G401 (cell line): ENCODE measurements around the gene DYNC1I1. TPM values are rescaled to one million over a fixed set of nuclear protein-coding genes. Genes with fewer than 3 reads are reported as not detected.
"Not testable (repeated sequence)": the region's sequence is repeated elsewhere in the genome, so short reads cannot be mapped to it uniquely, and the experiment has no call there.

Experiments
- DNase-seq: peaks from one replicate; pipeline ENCODE4 v3.0.0-alpha.2; 2015; ENCODE audit warnings: low spot score
- in situ Hi-C: cut with HindIII; loops from 2 replicates; pipeline ENCODE4 v1.10.0; 2016; ENCODE audit warnings: low sequenced_read_pairs, mixed read lengths
- total RNA-seq: library from RNA; depleted of rRNA; stranded (reverse); fragments of >200 nt; shearing (Covaris generic); gene quantifications from 2 replicates; pipeline ENCODE4 v1.2.3, GENCODE V29; 2014

The DYNC1I1 gene
- total RNA-seq, 1 experiment from 2014 or later, result not detected

DNA sequence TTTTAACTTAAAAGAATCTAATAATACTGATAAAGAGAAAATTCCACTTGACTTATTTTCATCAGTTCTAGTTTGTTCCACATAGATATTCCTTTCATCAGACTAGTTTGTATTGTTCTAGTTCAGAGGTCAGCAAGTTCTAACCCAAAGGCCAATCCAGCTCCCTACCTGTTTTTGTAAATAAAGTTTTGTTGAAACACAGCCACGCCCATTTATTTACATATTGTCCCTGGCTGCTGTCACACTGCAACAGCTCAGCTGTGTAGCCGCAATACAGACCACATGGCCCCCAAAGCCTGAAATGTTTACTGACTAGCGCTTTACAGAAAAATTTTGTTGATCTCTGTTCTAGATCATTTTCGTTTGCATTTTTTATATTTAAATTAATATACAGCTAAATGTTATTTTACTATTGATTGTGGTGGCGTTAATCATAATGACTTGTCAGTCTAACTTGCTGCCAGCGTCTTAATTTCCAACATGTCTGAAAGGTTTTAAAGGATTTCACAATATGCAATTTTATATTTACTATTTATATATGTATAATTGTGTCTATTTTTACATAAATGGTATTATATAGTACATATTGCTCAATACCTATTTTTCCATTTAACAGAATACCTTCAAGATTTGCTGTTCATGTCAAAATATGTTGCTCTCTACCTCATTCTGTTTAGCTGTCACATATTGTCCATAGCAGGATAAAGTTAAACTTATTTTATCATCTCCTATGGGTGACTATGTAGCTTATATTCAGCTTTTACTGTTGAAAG lies 159.3 kb downstream of the DYNC1I1 start:
- no peak for DNase-seq
- in situ Hi-C loops, result no loop called here

DNA sequence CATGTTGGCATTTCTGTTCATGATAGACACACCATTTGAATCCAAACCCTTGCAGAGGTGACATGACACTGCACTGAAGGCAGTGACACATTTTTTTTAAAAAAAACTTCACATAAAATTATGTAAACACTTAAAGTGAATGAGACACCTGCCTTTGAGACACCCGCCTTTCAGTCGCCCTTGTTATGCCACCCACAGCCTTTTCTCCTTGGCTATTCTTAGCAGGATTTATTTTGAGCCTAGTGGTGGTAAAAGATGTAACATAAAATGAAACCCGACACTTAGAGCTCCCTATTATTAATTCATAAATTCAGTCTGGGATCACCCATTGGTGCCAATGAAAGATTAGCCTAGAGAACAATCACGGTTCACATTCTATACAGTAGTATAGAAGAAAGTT lies 161.3 kb downstream of the DYNC1I1 start:
- in situ Hi-C loops, result no loop called here
- no peak for DNase-seq

DNA sequence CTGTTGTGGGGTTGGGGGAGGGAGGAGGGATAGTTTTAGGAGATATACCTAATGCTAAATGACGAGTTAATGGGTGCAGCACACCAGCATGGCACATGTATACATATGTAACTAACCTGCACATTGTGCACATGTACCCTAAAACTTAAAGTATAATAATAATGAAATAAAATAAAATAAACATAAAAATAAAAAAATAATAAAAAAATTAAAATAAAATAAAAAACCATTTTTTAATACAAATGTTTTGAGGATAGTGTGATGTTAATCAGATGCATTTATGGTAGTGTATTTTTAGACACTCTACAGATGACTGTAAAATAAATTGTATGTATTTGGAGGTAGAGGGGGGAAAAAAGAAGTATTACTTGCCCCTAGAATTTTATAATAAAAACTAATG lies 172.5 kb downstream of the DYNC1I1 start:
- in situ Hi-C loops, DNase-seq: not testable (repeated sequence)

DNA sequence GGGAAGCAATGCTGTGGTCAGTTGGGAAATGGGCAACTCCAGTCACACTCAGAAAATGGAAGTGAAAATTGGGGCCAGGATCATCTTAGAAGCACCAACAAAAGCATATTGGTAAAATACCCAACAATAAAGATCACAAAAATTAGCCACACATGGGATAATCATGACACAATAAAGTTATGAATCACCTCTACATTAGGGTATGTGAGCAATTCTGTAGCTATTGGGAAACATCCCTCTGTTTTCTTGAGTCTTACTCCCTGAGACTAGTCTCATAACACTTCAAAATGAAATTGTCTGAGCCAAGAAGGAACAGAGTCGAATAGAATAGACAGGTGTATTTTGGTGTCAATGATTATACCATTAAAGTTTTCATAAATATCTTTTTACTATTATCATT lies 178.3 kb downstream of the DYNC1I1 start:
- DNase-seq, result no peak
- in situ Hi-C loops, result no loop called here

DNA sequence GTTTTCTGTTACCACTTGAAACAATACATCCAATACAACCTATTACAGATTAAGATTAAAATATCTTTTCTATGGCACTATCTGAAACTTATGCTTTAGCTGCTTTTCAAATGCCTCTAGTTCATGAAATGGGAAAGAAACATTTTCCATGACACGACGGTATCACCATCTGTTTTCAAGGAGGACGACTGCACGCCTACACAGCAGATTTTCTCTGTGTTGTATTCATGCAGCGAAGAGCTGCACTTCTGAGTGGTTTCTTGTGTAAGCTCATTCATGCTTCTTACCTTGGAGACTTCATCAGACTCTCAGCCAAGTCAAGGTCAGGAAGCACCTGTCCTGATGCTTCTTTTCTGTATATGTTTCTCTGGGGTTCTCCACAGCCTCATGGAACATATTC lies 179.2 kb downstream of the DYNC1I1 start:
- DNase-seq, result peak; percentile 53
- in situ Hi-C loops, result no loop called here

DNA sequence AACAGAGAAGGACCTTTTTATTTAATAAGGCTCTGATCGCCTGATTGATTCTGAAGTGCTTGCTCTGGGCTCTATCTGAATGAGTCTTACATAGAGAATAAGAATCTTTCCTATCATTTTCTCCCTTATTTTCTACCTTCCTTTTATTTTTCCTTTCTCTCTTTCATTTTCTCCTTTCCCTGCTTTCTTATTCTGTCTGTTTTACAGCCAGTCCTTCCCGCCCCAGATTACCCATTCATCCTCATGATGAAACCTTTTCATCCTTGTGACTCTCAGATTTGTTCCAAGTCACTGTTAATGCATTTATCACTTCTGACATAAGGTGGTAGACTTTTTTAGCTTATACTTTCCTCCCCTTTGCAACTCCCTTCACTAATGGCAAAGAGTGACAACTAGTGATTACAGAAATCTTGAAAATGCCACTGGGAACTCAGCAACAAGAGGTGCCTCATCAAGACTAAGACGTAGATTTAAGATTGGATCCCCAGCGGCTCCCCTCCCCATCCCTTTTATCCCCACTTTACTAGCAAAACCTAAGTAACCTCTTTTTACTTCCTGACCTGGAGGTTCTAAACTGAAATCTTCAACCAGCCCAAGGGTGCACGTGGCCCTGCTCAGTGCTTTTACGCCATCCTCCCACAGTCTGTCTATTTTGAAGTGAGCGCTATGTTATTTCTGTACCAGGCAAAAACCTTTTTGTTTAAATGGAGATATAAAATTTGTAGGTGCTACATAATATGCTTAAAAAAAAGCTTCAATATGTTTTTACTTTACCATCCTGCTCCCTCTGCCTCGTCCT lies 179.8 kb downstream of the DYNC1I1 start:
- DNase-seq, result no peak
- in situ Hi-C loops, result no loop called here

DNA sequence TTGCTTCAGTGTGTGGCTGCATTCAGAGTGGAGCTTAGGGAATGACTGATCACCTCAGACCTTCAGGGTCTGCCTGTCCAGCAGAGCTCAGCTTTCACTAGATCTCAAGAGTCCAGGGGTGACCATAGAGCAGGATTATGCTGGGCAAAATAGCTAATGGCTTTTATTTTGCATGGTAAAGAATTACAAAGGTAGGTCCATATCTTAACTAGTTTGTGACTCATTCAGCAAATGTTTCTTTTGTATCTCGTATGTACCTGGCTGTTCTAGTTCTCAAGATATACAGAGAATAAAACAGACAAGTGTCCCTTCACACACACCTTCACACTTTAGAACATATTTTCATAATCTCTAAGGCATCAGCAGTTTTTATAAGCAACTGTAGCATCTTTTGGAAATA lies 180.5 kb downstream of the DYNC1I1 start:
- in situ Hi-C loops, result no loop called here
- DNase-seq, result no peak

DNA sequence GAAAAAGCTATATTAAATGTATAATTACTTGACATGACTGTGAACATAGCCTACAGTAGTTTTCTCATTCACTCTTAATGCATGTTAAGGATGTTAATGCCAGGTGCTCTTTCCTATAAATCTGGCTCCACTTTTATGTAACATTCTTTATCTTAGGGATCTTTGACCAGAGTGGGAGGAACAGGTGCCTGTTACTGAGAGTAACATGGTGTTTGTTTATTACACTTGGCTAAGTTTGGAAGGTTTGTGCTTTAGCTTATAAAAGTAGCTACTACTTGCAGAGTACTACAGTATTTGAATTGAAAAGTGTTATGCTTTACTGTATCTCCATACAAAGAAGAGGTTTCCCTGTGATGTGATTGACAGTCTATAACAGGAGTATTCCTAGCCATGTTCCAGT lies 183.4 kb downstream of the DYNC1I1 start:
- no peak for DNase-seq
- in situ Hi-C loops, result no loop called here

DNA sequence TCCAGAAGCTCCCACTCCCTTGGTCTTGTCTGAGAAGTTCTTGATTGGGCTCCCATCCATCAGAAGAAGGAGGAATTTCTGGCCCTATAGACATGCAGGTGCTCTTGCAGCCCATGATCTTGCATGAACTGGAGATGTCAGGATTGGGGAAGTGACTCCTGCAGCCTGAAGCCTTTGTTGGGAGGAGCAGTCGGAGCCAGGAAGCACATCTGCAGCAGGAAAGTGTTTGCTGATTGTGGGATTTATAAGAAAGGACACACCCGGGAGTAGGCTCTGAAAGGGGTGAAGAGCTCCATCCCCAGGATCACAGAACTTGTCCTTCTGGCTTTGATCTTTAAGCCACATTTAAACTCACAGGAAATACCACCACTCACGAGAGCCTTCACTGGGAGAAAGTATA lies 185.2 kb downstream of the DYNC1I1 start:
- in situ Hi-C loops, result no loop called here
- no peak for DNase-seq

DNA sequence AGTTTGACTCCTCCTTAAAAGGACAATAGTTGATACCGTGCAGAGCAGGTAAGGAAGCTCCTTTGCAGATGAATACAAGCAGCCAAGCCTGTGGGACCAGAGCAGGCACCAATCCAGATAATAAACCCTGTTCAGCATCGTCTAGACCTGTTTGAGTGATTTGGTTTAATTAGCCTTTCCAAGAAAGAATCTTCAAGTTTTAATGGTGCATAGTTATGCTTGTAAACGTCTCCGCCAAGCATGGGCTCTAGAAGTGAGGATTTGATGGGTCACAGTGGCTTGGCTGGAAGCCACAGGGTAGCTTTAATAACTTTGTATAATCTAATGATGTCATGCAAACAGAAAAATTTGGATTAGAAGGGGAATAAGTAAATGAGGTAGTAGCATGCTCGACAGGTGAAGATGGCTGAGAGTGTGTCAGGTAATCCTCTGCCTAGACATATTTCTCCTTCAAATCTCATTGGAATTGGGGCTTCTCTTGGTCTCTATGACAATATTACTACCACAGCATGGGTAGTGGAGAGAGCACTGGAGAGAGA lies 188.4 kb downstream of the DYNC1I1 start:
- in situ Hi-C loops, result no loop called here
- DNase-seq, result no peak

DNA sequence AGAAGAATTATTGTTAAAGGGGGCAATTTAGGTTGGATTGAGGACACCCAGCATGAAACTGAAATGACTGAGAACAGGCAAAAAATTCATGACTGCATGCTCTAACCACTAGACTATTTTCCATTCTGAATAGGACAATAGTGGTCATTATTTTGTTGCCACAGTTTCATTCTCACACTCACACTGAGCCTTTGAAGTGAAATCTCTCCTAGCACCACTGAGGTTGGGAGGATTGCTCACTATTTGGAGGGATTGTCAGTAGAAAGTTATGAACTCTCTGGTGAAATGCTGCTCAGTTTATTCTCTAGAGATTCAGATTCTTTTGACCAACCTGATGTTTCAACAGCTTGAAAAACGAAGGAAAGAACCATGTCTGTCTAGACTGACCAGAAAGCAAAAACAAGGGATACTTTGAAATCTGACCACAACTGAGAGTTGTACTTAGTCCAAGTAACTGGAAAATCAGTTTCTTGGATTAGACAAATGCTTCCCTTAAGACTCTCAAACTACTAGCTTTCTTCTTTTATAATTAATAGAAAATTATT lies 191.2 kb downstream of the DYNC1I1 start:
- in situ Hi-C loops, result no loop called here
- DNase-seq, result no peak

DNA sequence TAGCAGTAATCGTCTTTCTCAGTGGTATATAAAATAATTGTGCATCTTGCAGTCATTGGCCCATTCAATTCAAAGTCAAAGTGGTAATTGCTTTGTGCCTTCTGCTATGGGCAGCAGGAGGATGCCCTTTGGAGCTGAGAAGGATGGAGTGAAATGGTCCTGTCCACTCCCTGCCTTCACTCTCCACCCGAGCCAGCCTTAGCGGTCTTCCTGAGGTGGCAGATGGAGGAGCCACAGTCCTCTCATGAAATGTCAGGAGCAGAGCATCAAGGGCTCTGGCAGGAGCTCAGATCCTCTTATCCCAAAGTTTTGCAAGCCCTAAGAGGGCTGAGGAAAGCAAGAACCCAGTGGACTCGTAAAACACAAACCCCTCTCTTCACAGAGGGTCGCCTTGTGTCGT lies 199.4 kb downstream of the DYNC1I1 start:
- in situ Hi-C loops, result no loop called here
- DNase-seq, result peak; percentile 86

DNA sequence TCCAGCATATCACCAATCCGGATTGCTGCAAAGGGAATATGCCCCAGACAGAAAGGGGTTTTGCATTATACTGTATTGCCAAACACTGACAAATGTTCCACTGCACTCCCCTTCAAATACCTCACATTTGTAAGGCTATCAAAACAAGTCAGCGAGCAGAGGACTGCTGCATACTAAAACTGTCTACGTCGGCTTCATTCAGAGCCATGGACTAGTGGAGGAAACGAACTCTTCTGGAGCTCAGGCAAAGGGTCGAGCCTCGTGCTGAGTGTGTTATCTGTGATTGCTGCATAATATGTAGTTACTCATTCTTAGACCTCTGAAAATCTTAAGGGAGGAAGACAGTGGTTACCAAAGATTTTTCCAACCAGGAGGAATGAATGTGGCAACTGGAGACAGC lies 200.2 kb downstream of the DYNC1I1 start:
- DNase-seq, result no peak
- in situ Hi-C loops, result no loop called here

DNA sequence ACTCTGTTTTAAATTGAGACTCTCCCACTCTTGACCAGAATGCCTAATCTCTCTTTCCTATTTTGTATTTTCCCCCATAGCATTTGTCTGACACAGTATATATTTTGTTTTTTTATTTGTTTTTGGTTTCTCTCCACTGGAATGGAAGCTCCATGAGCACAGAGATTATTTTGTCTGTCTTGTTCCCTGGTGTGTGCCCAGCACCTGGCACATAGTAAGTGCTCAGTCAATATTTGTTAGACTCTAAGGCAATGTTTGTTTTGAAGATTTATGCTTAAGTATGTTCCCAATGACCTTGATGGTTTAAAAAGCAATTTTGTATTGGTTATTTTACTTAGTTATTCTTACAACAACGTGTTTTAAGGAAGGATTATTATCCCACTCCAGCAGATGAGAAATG lies 201.8 kb downstream of the DYNC1I1 start:
- in situ Hi-C loops, result no loop called here
- DNase-seq, result no peak

DNA sequence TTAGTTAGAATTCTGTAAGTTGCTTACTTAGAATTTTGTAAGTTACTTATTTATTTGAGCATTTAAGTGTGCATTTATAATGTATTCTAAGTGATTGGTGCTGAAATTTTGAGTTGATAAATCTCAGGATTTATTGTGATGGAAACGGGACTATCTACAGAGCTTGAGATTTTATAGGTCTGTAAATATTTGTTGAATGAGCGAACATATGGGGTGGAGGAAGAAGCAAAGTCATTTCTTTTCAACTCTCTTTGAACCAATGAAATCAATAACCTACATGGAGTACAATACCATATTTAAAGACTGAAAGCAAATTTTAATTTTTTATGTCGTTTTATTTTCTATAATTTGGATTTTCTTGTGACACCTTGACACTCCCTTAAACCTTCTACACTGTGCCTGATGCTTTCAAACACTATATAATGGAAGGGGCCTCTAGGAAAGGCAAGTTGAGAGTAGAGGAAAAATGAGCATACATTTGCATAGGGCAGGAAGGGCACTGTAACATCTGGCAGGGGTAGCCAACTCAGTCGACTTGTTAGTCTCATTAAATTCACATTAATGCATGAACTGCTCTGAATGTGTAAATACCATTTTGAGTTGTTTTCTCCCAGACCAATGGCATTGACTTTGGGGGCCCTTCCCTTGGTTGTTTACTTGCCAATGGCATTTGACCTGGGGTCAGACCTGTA lies 204.2 kb downstream of the DYNC1I1 start:
- in situ Hi-C loops, result no loop called here

DNA sequence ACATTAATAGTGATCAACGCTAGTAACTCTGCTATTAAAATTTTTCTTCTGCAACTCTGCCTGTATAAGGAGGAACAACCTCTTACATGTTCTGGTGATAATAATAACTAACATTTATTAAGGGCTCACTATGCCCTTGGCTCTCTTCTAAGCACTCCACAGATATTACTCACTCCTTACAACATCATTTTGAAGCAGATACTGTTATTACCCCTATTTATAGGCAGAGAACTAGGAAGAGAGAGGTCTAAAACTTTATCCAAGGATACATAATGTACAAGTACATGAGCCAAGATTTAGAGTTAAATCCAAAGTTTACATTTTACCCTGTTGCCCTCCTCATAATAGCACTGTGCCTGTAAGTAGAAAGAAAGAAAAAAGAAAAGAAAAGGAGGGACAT lies 205.6 kb downstream of the DYNC1I1 start:
- in situ Hi-C loops, result no loop called here
- no peak for DNase-seq

More for the DNA sequence above, 204.2 kb downstream of the DYNC1I1 start:
- no peak for DNase-seq

DNA sequence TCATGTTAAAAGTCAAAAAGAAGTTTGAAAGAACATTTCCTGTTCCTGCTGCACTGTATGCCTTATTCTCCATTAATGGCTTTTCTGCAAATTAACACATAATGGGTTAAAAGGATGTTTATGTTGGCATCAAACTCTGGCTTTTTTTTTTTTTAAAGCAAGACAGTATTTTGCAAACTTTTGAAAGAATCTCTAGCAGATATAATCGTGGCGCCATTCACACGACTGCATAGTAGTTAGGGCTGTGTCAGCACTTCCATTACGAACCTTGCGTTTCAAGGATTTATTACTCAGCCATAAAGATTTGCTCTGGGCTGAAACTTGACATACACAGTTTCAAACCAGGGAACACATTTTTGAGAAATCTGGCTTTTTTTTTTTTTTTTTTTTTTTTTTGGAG lies 207.8 kb downstream of the DYNC1I1 start:
- no peak for DNase-seq
- in situ Hi-C loops, result no loop called here

DNA sequence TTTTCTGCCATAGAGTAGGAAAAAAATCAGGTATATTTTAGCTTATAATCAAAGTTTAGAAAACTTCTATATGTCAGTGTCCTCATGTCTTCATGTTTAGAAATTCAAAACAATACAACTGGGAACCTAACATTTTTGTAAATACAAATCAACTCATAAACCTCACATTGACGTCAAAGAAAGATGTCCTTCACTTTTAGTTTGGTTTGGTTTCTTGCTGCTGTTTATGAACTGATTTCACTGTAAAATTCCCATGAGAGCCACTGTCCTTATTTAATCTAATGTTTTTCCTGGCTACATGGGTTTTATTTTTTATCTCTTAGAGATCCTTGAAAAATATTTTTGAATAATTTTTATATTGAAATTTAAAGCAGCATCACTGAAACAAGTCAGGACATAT lies 208.4 kb downstream of the DYNC1I1 start:
- no peak for DNase-seq
- in situ Hi-C loops, result no loop called here

DNA sequence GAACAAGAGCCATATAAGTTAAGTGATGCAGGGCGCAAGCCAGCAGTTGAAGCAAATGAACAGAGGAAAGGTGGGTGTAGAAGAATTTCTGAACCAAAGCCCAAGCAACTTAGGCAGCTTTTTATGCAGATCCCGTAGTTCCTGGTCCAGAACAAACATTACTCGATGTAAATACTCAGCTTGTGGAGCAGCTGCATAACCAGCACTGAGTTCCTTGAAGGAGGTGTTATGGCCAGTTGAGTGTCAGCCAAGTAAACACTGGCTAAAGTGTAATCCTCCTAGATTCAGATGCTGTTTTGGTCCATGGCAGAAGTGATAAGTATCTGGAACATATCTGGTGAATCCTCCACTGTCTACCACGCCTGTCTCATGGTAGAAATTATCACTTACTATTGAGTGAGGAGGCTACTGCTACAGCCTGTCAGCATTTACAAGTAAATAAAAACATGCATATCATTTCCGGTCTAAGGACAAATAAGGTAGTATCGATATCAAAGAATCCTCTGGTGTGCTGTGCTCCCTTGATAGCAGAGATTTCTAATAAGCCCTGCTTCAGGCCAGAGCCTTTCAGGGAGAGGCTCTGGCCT lies 213.9 kb downstream of the DYNC1I1 start:
- in situ Hi-C loops, result no loop called here
- peak; percentile 27 for DNase-seq
